ENCODE data around the gene SRL.
A peak's percentile ranks its signal among the peaks of the same experiment; 100 is the strongest.

- TF ChIP-seq POLR2A (IDR thresholded peaks at IDR 0.05; ENCODE audit: low read depth, low read length) (peak; percentile 91), POLR2AphosphoS5 (IDR thresholded peaks at IDR 0.05; ENCODE audit: low read depth, low read length) (peak; percentile 83), TAF1 (IDR thresholded peaks at IDR 0.05; ENCODE audit: borderline replicate concordance, low read depth, low read length) (peak; percentile 68; the same call in 1 of the 2 replicates)
Observed at GRCh38 chr16:4253394-4254150, 11.7 kb upstream of the SRL start.

Measured in GM12892 (cell line).